Measurements from ENCODE around the gene TWIST1. TPM values are rescaled to one million over a fixed set of nuclear protein-coding genes. Genes with fewer than 3 reads are reported as not detected.

The TWIST1 gene
- total RNA-seq, 1 experiment from 2014 or later = 1.0 TPM

DNA sequence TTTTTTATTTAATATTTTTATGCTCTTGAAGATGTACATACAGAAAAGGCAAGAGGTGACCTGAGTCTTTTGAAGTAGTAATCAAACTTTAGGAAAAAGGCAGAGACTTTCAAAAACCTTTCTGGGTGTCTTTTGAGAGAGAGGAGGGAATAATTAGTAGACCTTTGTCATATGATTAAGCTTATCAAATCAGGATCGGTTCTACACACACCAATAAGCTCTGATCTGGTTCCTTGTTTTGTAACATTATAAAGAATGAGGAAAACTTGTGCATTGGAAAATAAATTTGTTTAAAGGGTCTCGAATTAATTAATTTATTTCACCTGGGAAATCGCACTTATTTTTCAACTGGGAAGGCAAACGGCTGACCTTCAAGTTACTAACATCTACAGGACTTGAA is 11.9 kb downstream of the TWIST1 start:
- Histone ChIP-seq H3K27ac (no peak overlapping the region), H3K9me3 (ENCODE audit: insufficient read depth, low read depth) (peaks cover 7% of the 10 kb centered on the region; the same call in 1 of the 2 replicates), H2AFZ (no peak overlapping the region), H3K4me2 (no peak overlapping the region), H3K9me2 (ENCODE audit: insufficient read depth) (no peaks in the 10 kb centered on the region), H3F3A (ENCODE audit: insufficient read depth, low read depth) (0 out of 2 replicates have a peak, but pooled peaks cover 2% of the 10 kb centered on the region), H4K20me1 (ENCODE audit: insufficient read depth) (no peaks in the 10 kb centered on the region), H3K79me2 (ENCODE audit: low read depth) (no peaks in the 10 kb centered on the region), H3K27me3 (ENCODE audit: insufficient read depth, low read depth) (no peaks in the 10 kb centered on the region; the same call in 1 of the 2 replicates), H3K4me3 (no peak overlapping the region), H3K36me3 (ENCODE audit: low read depth) (no peaks in the 10 kb centered on the region), H3K4me1 (replicated peaks; ENCODE audit: insufficient read depth) (peaks cover 1% of the 10 kb centered on the region)
- BruUV-seq (replicated peaks) = no TSS peak
- POLR2A ChIA-PET (ENCODE audit: unreplicated experiment) = no interaction called here
- CTCF ChIA-PET = no interaction called here
- TF ChIP-seq EZH2 (IDR thresholded peaks at IDR 0.05; ENCODE audit: low read depth) (no peak), CTCF (conservative IDR thresholded peaks at IDR 0.05) (no peak)
- DNase-seq = no peak
- intact Hi-C loops (cut with micrococcal nuclease; ENCODE audit: unreplicated experiment) = no loop called here

DNA sequence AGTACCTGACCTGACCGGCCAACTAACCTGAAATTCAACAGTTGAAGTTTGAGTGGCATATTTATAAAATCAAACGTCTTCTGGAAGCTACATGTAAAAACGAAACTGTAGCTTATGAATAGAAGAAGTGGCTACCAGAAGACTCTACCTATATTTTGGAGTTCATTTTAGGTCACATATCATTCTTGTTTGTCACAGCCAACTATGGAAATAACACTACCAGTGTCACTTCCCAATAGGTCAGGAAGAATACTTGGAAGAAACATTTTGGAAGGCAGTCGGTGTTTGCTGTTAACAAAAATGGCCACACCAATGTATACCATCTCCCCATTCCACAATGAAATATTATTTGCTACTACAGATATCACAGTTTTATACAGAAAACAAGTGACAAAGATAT is 12.6 kb downstream of the TWIST1 start:
- Histone ChIP-seq H3K4me2 (no peak overlapping the region), H3K9me2 (ENCODE audit: insufficient read depth) (no peaks in the 10 kb centered on the region), H3F3A (ENCODE audit: insufficient read depth, low read depth) (0 out of 2 replicates have a peak, but pooled peaks cover 9% of the 10 kb centered on the region), H4K20me1 (ENCODE audit: insufficient read depth) (no peaks in the 10 kb centered on the region), H3K79me2 (ENCODE audit: low read depth) (no peaks in the 10 kb centered on the region), H3K27ac (no peak overlapping the region), H3K9me3 (ENCODE audit: insufficient read depth, low read depth) (peaks cover 12% of the 10 kb centered on the region; the same call in 1 of the 2 replicates), H2AFZ (peak overlapping the region; percentile 31; the same call in 1 of the 2 replicates), H3K36me3 (ENCODE audit: low read depth) (no peaks in the 10 kb centered on the region), H3K4me1 (replicated peaks; ENCODE audit: insufficient read depth) (peaks cover 8% of the 10 kb centered on the region), H3K4me3 (no peak overlapping the region), H3K27me3 (ENCODE audit: insufficient read depth, low read depth) (no peaks in the 10 kb centered on the region; the same call in 1 of the 2 replicates)
- ChIA-PET CTCF (no interaction called here), POLR2A (ENCODE audit: unreplicated experiment) (no interaction called here)
- TF ChIP-seq EZH2 (IDR thresholded peaks at IDR 0.05; ENCODE audit: low read depth) (no peak), CTCF (conservative IDR thresholded peaks at IDR 0.05) (no peak)
- intact Hi-C loops (cut with micrococcal nuclease; ENCODE audit: unreplicated experiment) = no loop called here
- BruUV-seq (replicated peaks) = no TSS peak
- DNase-seq = no peak

GRCh38 chr7:19102884-19103283 is 14.6 kb downstream of the TWIST1 start:
- BruUV-seq (replicated peaks) = no TSS peak
- no peaks in the 10 kb centered on the region for H3K79me2 ChIP-seq (ENCODE audit: low read depth)

More at GRCh38 chr7:19102884-19103283, 14.6 kb downstream of the TWIST1 start:
- 0 out of 2 replicates have a peak, but pooled peaks cover 9% of the 10 kb centered on the region for H3F3A ChIP-seq (ENCODE audit: insufficient read depth, low read depth)
- TF ChIP-seq CTCF (conservative IDR thresholded peaks at IDR 0.05) (no peak), EZH2 (IDR thresholded peaks at IDR 0.05; ENCODE audit: low read depth) (no peak)
- no peak overlapping the region for H3K4me2 ChIP-seq
- H4K20me1 ChIP-seq (ENCODE audit: insufficient read depth) = no peaks in the 10 kb centered on the region
- peaks cover 10% of the 10 kb centered on the region for H3K4me1 ChIP-seq (replicated peaks; ENCODE audit: insufficient read depth)
- no peak overlapping the region for H3K27ac ChIP-seq
- no peaks in the 10 kb centered on the region for H3K9me2 ChIP-seq (ENCODE audit: insufficient read depth)
- CTCF ChIA-PET = no interaction called here
- H3K9me3 ChIP-seq (ENCODE audit: insufficient read depth, low read depth) = peaks cover 12% of the 10 kb centered on the region; the same call in 1 of the 2 replicates
- POLR2A ChIA-PET (ENCODE audit: unreplicated experiment) = no interaction called here
- DNase-seq = no peak
- H3K36me3 ChIP-seq (ENCODE audit: low read depth) = no peaks in the 10 kb centered on the region
- no peak overlapping the region for H2AFZ ChIP-seq
- no peak overlapping the region for H3K4me3 ChIP-seq
- intact Hi-C loops (cut with micrococcal nuclease; ENCODE audit: unreplicated experiment) = no loop called here
- no peaks in the 10 kb centered on the region; the same call in 1 of the 2 replicates for H3K27me3 ChIP-seq (ENCODE audit: insufficient read depth, low read depth)
